DND-41 (cell line): Measurements from ENCODE around the gene NRF1.

Source experiments
- ATAC-seq: fragments of 200-7000 bp; cut with Tn5 transposase; 3 replicates; pipeline ENCODE4 v1.9.1; 2021; ENCODE audit warnings: low read depth; ENCODE audit not compliant: insufficient read depth
- DNase-seq: peaks from one replicate; pipeline ENCODE4 v3.0.0-alpha.2; 2020
- H2AFZ ChIP-seq: 2 replicates; pipeline ENCODE4 v1.6.0; 2012; ENCODE audit warnings: low read depth, low read length
- H3K27ac ChIP-seq: 2 replicates; pipeline ENCODE4 v1.5.1; 2012; ENCODE audit warnings: low read length, inconsistent platforms
- H3K27me3 ChIP-seq: fragments of 200-600 bp; sonication (generic); 2 replicates; pipeline ENCODE4 v1.6.0; 2012; ENCODE audit warnings: low read length, mild to moderate bottlenecking, inconsistent platforms; ENCODE audit not compliant: insufficient read depth, poor library complexity
- H3K36me3 ChIP-seq: 2 replicates; pipeline ENCODE4 v1.5.1; 2012; ENCODE audit warnings: low read length, inconsistent platforms; ENCODE audit not compliant: insufficient read depth
- H3K4me1 ChIP-seq: 2 replicates; pipeline ENCODE4 v1.5.1; 2012; ENCODE audit warnings: mild to moderate bottlenecking, low read length; ENCODE audit not compliant: insufficient read depth
- H3K4me2 ChIP-seq: 2 replicates; pipeline ENCODE4 v1.6.0; 2012; ENCODE audit warnings: mild to moderate bottlenecking, moderate library complexity, low read length, inconsistent platforms; ENCODE audit not compliant: insufficient read depth
- H3K4me3 ChIP-seq, 2 experiments: fragments of 200-600 bp in 1 of 2; shearing (Covaris generic) in 1 of 2; 2 replicates each; pipeline ENCODE4 v1.5.1; 2012 to 2016; ENCODE audit warnings: inconsistent platforms in 2 of 2, low read length in 2 of 2, mild to moderate bottlenecking in 2 of 2, low read depth in 1 of 2, moderate library complexity in 1 of 2
- H3K79me2 ChIP-seq: 2 replicates; pipeline ENCODE4 v1.6.0; 2012; ENCODE audit warnings: low read length, inconsistent platforms; ENCODE audit not compliant: insufficient read depth
- H3K9ac ChIP-seq: 2 replicates; pipeline ENCODE4 v1.6.0; 2012; ENCODE audit warnings: low read depth, mild to moderate bottlenecking, inconsistent platforms, low read length, moderate library complexity
- H3K9me3 ChIP-seq: 2 replicates; pipeline ENCODE4 v1.5.1; 2012; ENCODE audit warnings: low read length, moderate library complexity, mild to moderate bottlenecking, inconsistent platforms; ENCODE audit not compliant: insufficient read depth, severe bottlenecking
- H4K20me1 ChIP-seq: 2 replicates; pipeline ENCODE4 v1.6.0; 2012; ENCODE audit warnings: low read length; ENCODE audit not compliant: insufficient read depth
- EZH2 ChIP-seq: IDR thresholded peaks from 3 replicates; pipeline ENCODE4 v1.6.1; 2012; ENCODE audit warnings: borderline replicate concordance, low read depth, mild to moderate bottlenecking, moderate library complexity, low read length, inconsistent platforms; ENCODE audit not compliant: severe bottlenecking
- TF ChIP-seq, protein P1 (sequence below): IDR thresholded peaks from 2 replicates; pipeline ENCODE4 v1.5.1; 2012; ENCODE audit warnings: borderline replicate concordance, low read length, moderate library complexity, mild to moderate bottlenecking; ENCODE audit not compliant: poor library complexity, severe bottlenecking; ENCODE audit errors: extremely low read depth

Gene NRF1

DNA sequence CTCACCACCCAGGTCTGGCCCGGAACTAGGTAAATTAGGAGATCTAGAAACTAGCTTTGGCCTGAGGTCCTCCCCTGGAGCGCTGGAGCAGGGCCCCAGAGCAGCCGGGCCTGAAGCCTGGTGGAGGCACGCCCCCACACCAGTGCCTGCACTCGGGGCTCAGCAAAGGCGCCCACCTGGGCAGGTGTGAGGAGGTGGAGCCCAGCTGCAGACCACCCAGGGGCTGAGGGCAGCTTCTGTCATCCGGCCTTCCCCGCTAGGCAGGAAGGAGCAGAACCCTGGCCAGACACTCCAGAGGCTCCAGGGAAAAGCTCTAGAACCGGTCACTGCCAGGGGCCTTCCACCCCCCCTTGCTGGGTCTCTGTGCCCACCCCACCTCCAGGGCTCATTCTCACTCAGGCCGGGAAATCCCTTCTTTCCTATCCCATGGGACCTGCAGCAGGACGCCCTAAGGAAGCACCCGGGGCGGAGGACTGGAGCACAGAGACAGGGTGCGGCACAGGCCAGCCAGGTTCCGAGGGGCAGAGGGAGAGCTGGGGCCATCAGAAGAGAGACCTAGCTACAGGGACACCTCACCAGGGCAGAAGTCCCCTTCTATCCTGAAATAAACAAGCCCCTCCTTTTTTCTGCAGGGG, 161.2 kb downstream of the NRF1 start:
- H3K36me3 ChIP-seq = no peaks in the 10 kb centered on the region
- H3K27me3 ChIP-seq = no peaks in the 10 kb centered on the region
- no peaks in the 10 kb centered on the region; the same call in 1 of the 2 replicates for H4K20me1 ChIP-seq
- no peak overlapping the region for H3K4me3 ChIP-seq
- no peaks in the 10 kb centered on the region for H3K4me1 ChIP-seq
- no peak for TF ChIP-seq EZH2
- TF ChIP-seq, protein P1, sequence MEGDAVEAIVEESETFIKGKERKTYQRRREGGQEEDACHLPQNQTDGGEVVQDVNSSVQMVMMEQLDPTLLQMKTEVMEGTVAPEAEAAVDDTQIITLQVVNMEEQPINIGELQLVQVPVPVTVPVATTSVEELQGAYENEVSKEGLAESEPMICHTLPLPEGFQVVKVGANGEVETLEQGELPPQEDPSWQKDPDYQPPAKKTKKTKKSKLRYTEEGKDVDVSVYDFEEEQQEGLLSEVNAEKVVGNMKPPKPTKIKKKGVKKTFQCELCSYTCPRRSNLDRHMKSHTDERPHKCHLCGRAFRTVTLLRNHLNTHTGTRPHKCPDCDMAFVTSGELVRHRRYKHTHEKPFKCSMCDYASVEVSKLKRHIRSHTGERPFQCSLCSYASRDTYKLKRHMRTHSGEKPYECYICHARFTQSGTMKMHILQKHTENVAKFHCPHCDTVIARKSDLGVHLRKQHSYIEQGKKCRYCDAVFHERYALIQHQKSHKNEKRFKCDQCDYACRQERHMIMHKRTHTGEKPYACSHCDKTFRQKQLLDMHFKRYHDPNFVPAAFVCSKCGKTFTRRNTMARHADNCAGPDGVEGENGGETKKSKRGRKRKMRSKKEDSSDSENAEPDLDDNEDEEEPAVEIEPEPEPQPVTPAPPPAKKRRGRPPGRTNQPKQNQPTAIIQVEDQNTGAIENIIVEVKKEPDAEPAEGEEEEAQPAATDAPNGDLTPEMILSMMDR = no peak
- H3K9ac ChIP-seq = no peak overlapping the region
- H3K79me2 ChIP-seq = no peaks in the 10 kb centered on the region
- no peak overlapping the region for H3K27ac ChIP-seq
- H3K9me3 ChIP-seq = no peaks in the 10 kb centered on the region
- DNase-seq (no peak), ATAC-seq (no peak)
- H2AFZ ChIP-seq = no peak overlapping the region
- no peak overlapping the region for H3K4me2 ChIP-seq

DNA sequence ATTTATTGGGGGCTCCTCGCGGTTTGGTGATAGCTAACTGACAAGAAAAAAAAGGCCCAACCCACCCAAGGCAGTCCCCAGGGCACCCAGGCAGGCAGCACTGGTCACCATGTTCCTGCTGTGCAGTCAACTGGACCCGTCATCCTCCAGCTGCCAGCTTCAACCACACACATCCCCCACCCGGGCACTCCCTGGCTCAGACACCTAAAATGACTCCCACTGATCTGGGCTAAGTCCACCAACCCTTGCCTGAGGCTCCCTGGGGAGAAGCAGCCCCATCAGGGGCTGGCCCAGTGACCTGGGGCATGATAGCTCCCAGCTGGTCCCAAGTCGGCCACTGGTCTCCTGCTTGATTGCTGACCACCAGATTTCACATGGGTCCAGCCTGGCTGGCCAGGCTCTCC, 161.8 kb downstream of the NRF1 start:
- Histone ChIP-seq H3K9ac (no peak overlapping the region), H3K4me2 (no peak overlapping the region), H2AFZ (no peak overlapping the region), H3K36me3 (no peaks in the 10 kb centered on the region), H3K9me3 (no peaks in the 10 kb centered on the region), H4K20me1 (no peaks in the 10 kb centered on the region; the same call in 1 of the 2 replicates), H3K4me3 (no peak overlapping the region), H3K27me3 (no peaks in the 10 kb centered on the region), H3K27ac (no peak overlapping the region), H3K79me2 (no peaks in the 10 kb centered on the region), H3K4me1 (no peaks in the 10 kb centered on the region)
- no peak for TF ChIP-seq EZH2
- TF ChIP-seq, protein P1 = no peak
- no peak for DNase-seq
- no peak for ATAC-seq

DNA sequence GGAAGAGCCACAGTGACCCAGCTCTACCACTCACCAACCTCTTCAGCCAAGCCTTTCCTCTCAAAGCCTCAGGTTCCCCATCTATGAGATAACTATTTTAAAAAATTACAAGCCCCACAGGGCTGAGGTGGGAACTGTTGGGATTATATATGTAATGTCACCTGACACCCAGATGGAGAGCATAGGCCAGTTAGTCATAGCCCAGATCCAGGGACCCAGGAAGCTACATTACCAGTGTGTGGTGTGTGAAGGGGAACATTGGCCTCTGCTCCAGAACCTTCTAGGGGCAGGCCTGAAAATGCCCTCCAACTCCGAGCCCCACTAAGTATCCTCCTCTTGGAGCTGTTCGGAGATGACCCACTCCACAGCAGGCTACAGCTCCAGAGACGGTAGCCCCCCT, 162.4 kb downstream of the NRF1 start:
- no peak overlapping the region for H2AFZ ChIP-seq
- TF ChIP-seq, protein P1 = no peak
- no peak for TF ChIP-seq EZH2
- ATAC-seq (no peak), DNase-seq (no peak)
- H3K4me3 ChIP-seq = no peak overlapping the region
- H3K27me3 ChIP-seq = no peaks in the 10 kb centered on the region
- no peaks in the 10 kb centered on the region for H3K4me1 ChIP-seq
- H3K79me2 ChIP-seq = no peaks in the 10 kb centered on the region
- H3K4me2 ChIP-seq = no peak overlapping the region
- no peak overlapping the region for H3K27ac ChIP-seq
- no peaks in the 10 kb centered on the region for H3K36me3 ChIP-seq
- H3K9me3 ChIP-seq = no peaks in the 10 kb centered on the region
- H4K20me1 ChIP-seq = no peaks in the 10 kb centered on the region; the same call in 1 of the 2 replicates
- no peak overlapping the region for H3K9ac ChIP-seq
